IMR-90 (cell line): ENCODE data around the gene ZNF791. TPM values are rescaled to one million over a fixed set of nuclear protein-coding genes. Genes with fewer than 3 reads are reported as not detected.

ENCODE experiments used
- ATAC-seq: fragments of 200-7000 bp; cut with Tn5 transposase; 2 replicates; pipeline ENCODE4 v1.9.1; 2020; ENCODE audit warnings: low read depth, mild to moderate bottlenecking, moderate library complexity
- BruUV-seq: library from RNA; stranded (reverse); fragments of 400-500 nt; replicated peaks from 2 replicates; lab custom pipeline; 2021; lab: Mats Ljungman, UMichigan
- CTCF ChIA-PET: fragments of 300-600 bp; formaldehyde crosslinking; extraction: SDS; loops from one replicate; lab custom pipeline; 2021; ENCODE audit warnings: antibody characterized with exemption; lab: Yijun Ruan, JAX
- POLR2A ChIA-PET: fragments of 300-600 bp; sonication (Branson Sonifier 250); formaldehyde crosslinking; loops from one replicate; lab custom pipeline; 2022; ENCODE audit warnings: antibody characterized with exemption; ENCODE audit not compliant: unreplicated experiment; lab: Charles Lee
- DNase-seq: peaks from one replicate; pipeline ENCODE4 v3.0.0; 2013
- H2AFZ ChIP-seq: replicated peaks from 2 replicates; pipeline ENCODE3; 2013; ENCODE audit warnings: low read length, mild to moderate bottlenecking; ENCODE audit not compliant: poor library complexity
- H2AK5ac ChIP-seq: 2 replicates; pipeline ENCODE4 v1.6.1; 2013; ENCODE audit warnings: low read depth, low read length, inconsistent platforms
- H2AK9ac ChIP-seq: replicated peaks from 2 replicates; pipeline ENCODE3; 2013; ENCODE audit warnings: mild to moderate bottlenecking, low read depth, low read length, moderate library complexity; ENCODE audit not compliant: poor library complexity
- H2BK120ac ChIP-seq: 2 replicates; pipeline ENCODE4 v1.6.1; 2013; ENCODE audit warnings: low read depth, low read length, inconsistent platforms
- H2BK15ac ChIP-seq: 3 replicates; pipeline ENCODE4 v1.6.1; 2013; ENCODE audit warnings: low read depth, low read length, inconsistent platforms
- H2BK20ac ChIP-seq: 2 replicates; pipeline ENCODE4 v1.6.1; 2013; ENCODE audit warnings: low read depth, mild to moderate bottlenecking, inconsistent platforms, low read length, moderate library complexity
- H2BK5ac ChIP-seq: 2 replicates; pipeline ENCODE4 v1.6.1; 2013; ENCODE audit warnings: mild to moderate bottlenecking, low read depth, low read length, inconsistent platforms; ENCODE audit not compliant: poor library complexity, severe bottlenecking
- H3K14ac ChIP-seq: replicated peaks from 2 replicates; pipeline ENCODE4 v1.6.1; 2013; ENCODE audit warnings: low read depth, low read length, inconsistent platforms
- H3K18ac ChIP-seq: 2 replicates; pipeline ENCODE4 v1.6.1; 2013; ENCODE audit warnings: low read depth, low read length, control low read depth
- H3K23ac ChIP-seq: 2 replicates; pipeline ENCODE4 v1.6.1; 2013; ENCODE audit warnings: low read depth, low read length, inconsistent platforms
- H3K27ac ChIP-seq: 2 replicates; pipeline ENCODE4 v1.5.1; 2013; ENCODE audit warnings: mild to moderate bottlenecking, control low read depth, low read length; ENCODE audit not compliant: insufficient read depth
- H3K27me3 ChIP-seq: 2 replicates; pipeline ENCODE4 v1.6.1; 2013; ENCODE audit warnings: low read length; ENCODE audit not compliant: control insufficient read depth, insufficient read depth
- H3K36me3 ChIP-seq: 2 replicates; pipeline ENCODE4 v1.6.1; 2013; ENCODE audit warnings: low read length, mixed read lengths; ENCODE audit not compliant: control insufficient read depth, insufficient read depth
- H3K4ac ChIP-seq: 2 replicates; pipeline ENCODE4 v1.6.1; 2013; ENCODE audit warnings: low read depth, low read length, inconsistent platforms
- H3K4me1 ChIP-seq: 2 replicates; pipeline ENCODE4 v1.6.1; 2013; ENCODE audit warnings: low read length, mixed read lengths; ENCODE audit not compliant: control insufficient read depth, insufficient read depth
- H3K4me2 ChIP-seq: 2 replicates; pipeline ENCODE4 v1.6.1; 2013; ENCODE audit warnings: low read depth, mild to moderate bottlenecking, control low read depth, low read length, moderate library complexity
- H3K4me3 ChIP-seq: 2 replicates; pipeline ENCODE4 v1.5.1; 2013; ENCODE audit warnings: low read depth, mild to moderate bottlenecking, control low read depth, low read length, moderate library complexity; ENCODE audit not compliant: insufficient read depth
- H3K56ac ChIP-seq: 2 replicates; pipeline ENCODE4 v1.6.1; 2013; ENCODE audit warnings: low read length, inconsistent platforms; ENCODE audit not compliant: insufficient read depth; ENCODE audit errors: extremely low read depth
- H3K79me1 ChIP-seq, 2 experiments: 2 replicates each; pipeline ENCODE4 v1.6.1; 2013; ENCODE audit warnings: low read length in 2 of 2, inconsistent platforms in 1 of 2, low read depth in 1 of 2
- H3K9ac ChIP-seq: 2 replicates; pipeline ENCODE4 v1.6.1; 2013; ENCODE audit warnings: low read depth, low read length, control low read depth
- H3K9me1 ChIP-seq: 2 replicates; pipeline ENCODE4 v1.6.1; 2013; ENCODE audit warnings: low read length, inconsistent platforms; ENCODE audit not compliant: insufficient read depth
- H3K9me3 ChIP-seq: 2 replicates; pipeline ENCODE4 v1.6.1; 2013; ENCODE audit warnings: low read length; ENCODE audit not compliant: control insufficient read depth, insufficient read depth
- H4K20me1 ChIP-seq: 2 replicates; pipeline ENCODE4 v1.6.1; 2013; ENCODE audit warnings: low read length, inconsistent platforms; ENCODE audit not compliant: insufficient read depth
- H4K5ac ChIP-seq: 2 replicates; pipeline ENCODE4 v1.6.1; 2013; ENCODE audit warnings: mild to moderate bottlenecking, low read depth, low read length, control low read depth
- H4K8ac ChIP-seq, 2 experiments: 2 replicates each; pipeline ENCODE4 v1.6.1; 2013; ENCODE audit warnings: low read depth in 2 of 2, low read length in 2 of 2, control low read depth in 1 of 2, inconsistent platforms in 1 of 2
- H4K91ac ChIP-seq: 2 replicates; pipeline ENCODE4 v1.6.1; 2013; ENCODE audit warnings: low read depth, low read length, inconsistent platforms; ENCODE audit not compliant: insufficient read depth
- CTCF ChIP-seq: conservative IDR thresholded peaks from 2 replicates; pipeline ENCODE4 v1.5.1; 2012; ENCODE audit warnings: mild to moderate bottlenecking, low read depth, low read length, improper control_type of control experiment
- ELK1 ChIP-seq: fragments of 150-350 bp; IDR thresholded peaks from 2 replicates; pipeline ENCODE4 v1.6.1; 2016; ENCODE audit warnings: low read depth, mild to moderate bottlenecking, low read length, moderate library complexity, borderline replicate concordance
- MAZ ChIP-seq: IDR thresholded peaks from 2 replicates; pipeline ENCODE4 v1.6.1; 2012; ENCODE audit warnings: low read depth, mild to moderate bottlenecking, low read length, improper control_type of control experiment, moderate library complexity, borderline replicate concordance
- MXI1 ChIP-seq: IDR thresholded peaks from 2 replicates; pipeline ENCODE4 v1.6.1; 2012; ENCODE audit warnings: low read depth, mild to moderate bottlenecking, low read length, moderate library complexity, borderline replicate concordance
- RFX5 ChIP-seq: IDR thresholded peaks from 2 replicates; pipeline ENCODE4 v1.8.0; 2012; ENCODE audit warnings: low read depth, mild to moderate bottlenecking, low read length, moderate library complexity
- WGBS, 2 experiments: methylation state at CpG; one replicate each; pipeline versions ENCODE4 v1.1.5 to v1.1.7; 2013; ENCODE audit warnings: missing lambda C conversion rate in 2 of 2; ENCODE audit not compliant: insufficient read length in 1 of 2; ENCODE audit errors: extremely low coverage in 2 of 2; 5-methylcytosine and 5-hydroxymethylcytosine counted together
- dilution Hi-C: fragments of 300-500 bp; cut with HindIII; formaldehyde crosslinking; loops from one replicate; pipeline ENCODE4 v1.14.3; 2018; ENCODE audit warnings: low sequenced_read_pairs; ENCODE audit not compliant: unreplicated experiment
- in situ Hi-C: fragments of 300-500 bp; cut with MboI; formaldehyde crosslinking; loops from 3 replicates; pipeline ENCODE4 v1.14.3; 2019; ENCODE audit warnings: low sequenced_read_pairs, inconsistent platforms, mixed read lengths
- intact Hi-C: fragments of 100-400 bp; cut with micrococcal nuclease; formaldehyde crosslinking; loops from 2 replicates; pipeline ENCODE4 v1.10.0; 2022
- polyA plus RNA-seq, 3 experiments: library from polyadenylated mRNA; depleted of rRNA; stranded (reverse); fragments of >200 nt; gene quantifications; 2 replicates each; pipeline ENCODE4 v1.2.3, GENCODE V29; 2012; ENCODE audit warnings: low replicate concordance in 1 of 3
- total RNA-seq: library from RNA; depleted of rRNA; stranded (reverse); fragments of >200 nt; gene quantifications from 2 replicates; pipeline ENCODE4 v1.2.3, GENCODE V29; 2012

The ZNF791 gene
- total and polyA plus RNA-seq, 2 of the 4 experiments (the other 2 are of a cell fraction): 7.1 to 15.8 TPM

DNA sequence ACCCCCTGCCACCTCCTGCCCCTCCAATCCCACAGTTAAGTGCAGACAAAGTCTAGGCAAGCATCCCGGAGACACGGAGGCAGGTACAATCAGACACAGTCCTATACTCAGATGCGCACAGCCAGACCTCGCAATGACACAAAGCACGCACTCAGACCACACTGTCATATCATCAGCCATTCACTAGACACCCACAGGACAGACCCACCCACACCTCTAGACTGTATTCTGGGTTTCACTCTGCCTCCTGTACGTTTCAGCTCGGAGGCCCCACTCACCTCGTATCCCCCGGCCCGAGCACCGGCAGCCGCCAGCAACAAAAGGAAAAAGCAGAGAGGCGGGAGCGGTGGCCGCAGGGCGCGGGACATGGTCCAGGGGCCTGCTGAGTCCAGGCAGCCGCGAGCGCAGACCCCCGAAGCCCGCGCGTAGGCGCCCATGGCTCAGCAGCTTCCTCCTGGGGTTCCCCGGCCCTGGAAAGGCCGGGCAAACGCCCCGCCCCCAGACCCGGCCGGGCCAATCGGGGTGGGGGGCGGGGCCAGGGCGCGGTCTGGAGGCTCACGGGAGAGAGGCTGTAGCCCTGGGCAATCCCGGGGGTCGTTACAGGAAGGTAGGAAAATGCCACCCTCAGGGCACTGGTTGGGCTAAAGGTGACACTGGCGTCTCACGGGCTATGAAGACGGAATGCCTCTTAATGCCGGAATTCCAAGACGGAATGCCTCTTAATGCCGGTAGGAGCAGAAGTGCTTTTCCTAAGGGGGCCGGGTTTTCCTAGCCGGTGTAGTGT lies 55.7 kb downstream of the ZNF791 start, which contains the start of the genes MAN2B1 and WDR83:
Gene MAN2B1, minus strand, starts transcription at position 478 of the 784 bp plus-strand sequence. Its CDS starts 41 bp downstream, at position 437.
Gene WDR83, plus strand, starts transcription at position 543 of the 784 bp plus-strand sequence. CDS start 2,984 bp downstream, outside the sequence.
- H3K23ac ChIP-seq: peak within 1 kb of the TSS; percentile 86; the same call in 1 of the 2 replicates
- H3K4me3 ChIP-seq: peak within 1 kb of the TSS; percentile 85
- peak within 1 kb of the TSS; percentile 96 for H2AFZ ChIP-seq
- CTCF ChIA-PET: interaction anchor here (0.7 kb wide), 1 partner anchor 10 kb away, joined by 3 read pairs; no protein-coding TSS in a partner anchor
- H3K4me2 ChIP-seq: peak within 1 kb of the TSS; percentile 95
- in situ Hi-C loops (no loop called here), dilution Hi-C loops (no loop called here), intact Hi-C loops (no loop called here)
- H2BK20ac ChIP-seq: no peak within 1 kb of the TSS
- H3K27ac ChIP-seq: peak within 1 kb of the TSS; percentile 71
- ATAC-seq (peak; percentile 94), DNase-seq (peak; percentile 52)
- BruUV-seq: no TSS peak
- H3K14ac ChIP-seq: peak within 1 kb of the TSS; percentile 96
- H2BK15ac ChIP-seq: no peak within 1 kb of the TSS
- H2AK9ac ChIP-seq: peak within 1 kb of the TSS; percentile 97
- peak within 1 kb of the TSS; percentile 42 for H4K91ac ChIP-seq
- peak within 1 kb of the TSS; percentile 87 for H3K9ac ChIP-seq
- H3K9me3 ChIP-seq: no peaks in the 10 kb centered on the region
- no peak within 1 kb of the TSS for H3K18ac ChIP-seq
- peak within 1 kb of the TSS; percentile 18 for H2BK5ac ChIP-seq
- H2AK5ac ChIP-seq: peak within 1 kb of the TSS; percentile 66; the same call in 1 of the 2 replicates
- H4K20me1 ChIP-seq: no peaks in the 10 kb centered on the region
- peaks cover 38 to 63% of the 10 kb centered on the region in 2 experiments for H3K79me1 ChIP-seq
- peak within 1 kb of the TSS; percentile 87 to 95 for H4K8ac ChIP-seq
- peak within 1 kb of the TSS; percentile 70 for H3K56ac ChIP-seq
- peak within 1 kb of the TSS; percentile 87 for H4K5ac ChIP-seq
- peak within 1 kb of the TSS; percentile 92 for H3K4ac ChIP-seq
- no peaks in the 10 kb centered on the region for H3K27me3 ChIP-seq
- WGBS, 2 experiments: 4% methylated on average over 36 of the region's 46 CpGs; no CpG with 5 or more reads in 1 of the 2 experiments
- H3K4me1 ChIP-seq: peaks cover 15% of the 10 kb centered on the region
- H2BK120ac ChIP-seq: 0 out of 2 replicates have a peak within 1 kb of the TSS, but pooled peaks have one; percentile 2
- 0 out of 2 replicates have a peak, but pooled peaks cover 13% of the 10 kb centered on the region for H3K9me1 ChIP-seq
- POLR2A ChIA-PET: no interaction called here
- H3K36me3 ChIP-seq: peaks cover 16% of the 10 kb centered on the region
- TF ChIP-seq RFX5 (no peak), ELK1 (0 out of 2 replicates have a peak, but pooled peaks have one; percentile 5), MAZ (0 out of 2 replicates have a peak, but pooled peaks have one; percentile 18), CTCF (no peak), MXI1 (0 out of 2 replicates have a peak, but pooled peaks have one; percentile 28)
